GM12878 (cell line): Measurements from ENCODE around the gene DPP6. TPM values are rescaled to one million over a fixed set of nuclear protein-coding genes. Genes with fewer than 3 reads are reported as not detected.

ENCODE experiments used
- ATAC-seq: fragments of 200-7000 bp; cut with Tn5 transposase; 3 replicates; pipeline ENCODE4 v1.9.1; 2020; ENCODE audit warnings: mild to moderate bottlenecking, moderate library complexity
- BruUV-seq: library from RNA; stranded (reverse); fragments of 400-500 nt; replicated peaks from 2 replicates; lab custom pipeline; 2021; lab: Mats Ljungman, UMichigan
- CTCF ChIA-PET: fragments of 300-600 bp; sonication (Branson Sonifier 250); formaldehyde crosslinking; extraction: SDS; loops from one replicate; lab custom pipeline; 2021; ENCODE audit warnings: inconsistent platforms; lab: Yijun Ruan, JAX
- POLR2A ChIA-PET: fragments of 350-600 bp; formaldehyde crosslinking; extraction: SDS; loops from one replicate; lab custom pipeline; 2021; ENCODE audit warnings: inconsistent platforms; lab: Charles Lee
- RAD21 ChIA-PET: fragments of 300-600 bp; sonication (Branson Sonifier 250); formaldehyde crosslinking; loops from one replicate; lab custom pipeline; 2023; ENCODE audit warnings: antibody characterized with exemption; ENCODE audit not compliant: unreplicated experiment; lab: Charles Lee
- SMC1A ChIA-PET: fragments of 300-600 bp; sonication (Branson Sonifier 250); formaldehyde crosslinking; loops from one replicate; lab custom pipeline; 2023; ENCODE audit not compliant: unreplicated experiment, uncharacterized antibody; lab: Charles Lee
- DNase-seq: peaks from one replicate; pipeline ENCODE4 v3.0.0-alpha.2; 2011; ENCODE audit warnings: low read depth, low spot score
- FAIRE-seq: peaks from 3 replicates; lab custom pipeline; 2011; peaks lifted over from hg19 to GRCh38; lab: Jason Lieb, UNC
- H2AFZ ChIP-seq: 2 replicates; pipeline ENCODE4 v1.6.0; 2011; ENCODE audit warnings: low read depth, low read length, control low read depth; ENCODE audit not compliant: control insufficient read depth
- H3K27ac ChIP-seq: 2 replicates; pipeline ENCODE4 v1.5.1; 2011; ENCODE audit warnings: control low read depth; ENCODE audit not compliant: control insufficient read depth, insufficient read depth
- H3K27me3 ChIP-seq, 2 experiments: replicated peaks in 1 of 2; 2 replicates each; pipeline versions ENCODE4 v1.6.0 to v1.6.1; 2011; ENCODE audit warnings: low read length in 1 of 2; ENCODE audit not compliant: control insufficient read depth in 2 of 2, insufficient read depth in 2 of 2
- H3K36me3 ChIP-seq, 2 experiments: 2 replicates each; pipeline ENCODE4 v1.5.1; 2011; ENCODE audit warnings: low read length in 1 of 2; ENCODE audit not compliant: control insufficient read depth in 2 of 2, insufficient read depth in 2 of 2
- H3K4me1 ChIP-seq: 2 replicates; pipeline ENCODE4 v1.6.1; 2011; ENCODE audit warnings: mild to moderate bottlenecking, low read length, moderate library complexity, mixed read lengths; ENCODE audit not compliant: control insufficient read depth, insufficient read depth
- H3K4me2 ChIP-seq: 2 replicates; pipeline ENCODE4 v1.6.0; 2011; ENCODE audit warnings: control low read depth; ENCODE audit not compliant: control insufficient read depth, insufficient read depth
- H3K4me3 ChIP-seq: fragments of 200-600 bp; sonication (generic); 2 replicates; pipeline ENCODE4 v1.5.1; 2016
- H3K79me2 ChIP-seq: 2 replicates; pipeline ENCODE4 v1.6.0; 2011; ENCODE audit warnings: low read length; ENCODE audit not compliant: control insufficient read depth, insufficient read depth
- H3K9ac ChIP-seq: 2 replicates; pipeline ENCODE4 v1.8.0; 2011; ENCODE audit warnings: low read length, control low read depth, mixed read lengths; ENCODE audit not compliant: control insufficient read depth, insufficient read depth
- H3K9me3 ChIP-seq: replicated peaks from 3 replicates; pipeline ENCODE4 v1.5.1; 2011; ENCODE audit warnings: mild to moderate bottlenecking, low read length; ENCODE audit not compliant: control insufficient read depth, insufficient read depth
- H4K20me1 ChIP-seq: 2 replicates; pipeline ENCODE4 v1.6.0; 2011; ENCODE audit not compliant: control insufficient read depth, insufficient read depth
- ATF3 ChIP-seq: IDR thresholded peaks from 2 replicates; pipeline ENCODE4 v1.6.1; 2011; ENCODE audit warnings: low read depth, mild to moderate bottlenecking, low read length, moderate library complexity, borderline replicate concordance; ENCODE audit errors: extremely low read depth
- BHLHE40 ChIP-seq, 2 experiments: fragments of 450-650 bp in 1 of 2; IDR thresholded peaks; 2 replicates each; pipeline ENCODE4 v1.6.1; 2011 to 2017; ENCODE audit warnings: low read depth in 2 of 2, borderline replicate concordance in 1 of 2, improper control_type of control experiment in 1 of 2, low read length in 1 of 2, mild to moderate bottlenecking in 1 of 2
- CBX3 ChIP-seq: fragments of 200-600 bp; sonication (generic); IDR thresholded peaks from 2 replicates; pipeline ENCODE4 v1.6.1; 2016; ENCODE audit warnings: low read depth, borderline replicate concordance
- CREB1 ChIP-seq: IDR thresholded peaks from 2 replicates; pipeline ENCODE4 v1.6.1; 2012; ENCODE audit warnings: low read depth, mild to moderate bottlenecking, inconsistent platforms
- EP300 ChIP-seq, 2 experiments: fragments of 150-350 bp in 1 of 2; IDR thresholded peaks; 2 replicates each; pipeline ENCODE4 v1.6.1; 2011 to 2012; ENCODE audit warnings: low read depth in 2 of 2, low read length in 2 of 2, borderline replicate concordance in 1 of 2, improper control_type of control experiment in 1 of 2, inconsistent platforms in 1 of 2; ENCODE audit not compliant: control insufficient read depth in 1 of 2
- GABPA ChIP-seq: IDR thresholded peaks from 2 replicates; pipeline ENCODE4 v1.6.1; 2014; ENCODE audit warnings: antibody characterized with exemption, low read depth, mild to moderate bottlenecking, inconsistent platforms
- MEF2B ChIP-seq: fragments of 450-650 bp; IDR thresholded peaks from 2 replicates; pipeline ENCODE4 v1.6.1; 2018; ENCODE audit warnings: mild to moderate bottlenecking, moderate library complexity; ENCODE audit not compliant: partially characterized antibody, poor library complexity, severe bottlenecking
- MXI1 ChIP-seq: fragments of 150-350 bp; IDR thresholded peaks from 2 replicates; pipeline ENCODE4 v1.6.1; 2011; ENCODE audit warnings: low read depth, mild to moderate bottlenecking, inconsistent platforms, low read length, improper control_type of control experiment
- NBN ChIP-seq: fragments of 450-650 bp; IDR thresholded peaks from 2 replicates; pipeline ENCODE4 v1.6.1; 2016
- NFYA ChIP-seq: IDR thresholded peaks from 2 replicates; pipeline ENCODE4 v1.6.1; 2011; ENCODE audit warnings: low read depth, mild to moderate bottlenecking, low read length, improper control_type of control experiment, borderline replicate concordance
- RAD21 ChIP-seq: IDR thresholded peaks from 2 replicates; pipeline ENCODE4 v1.6.1; 2011; ENCODE audit warnings: mild to moderate bottlenecking, low read depth, low read length, moderate library complexity; ENCODE audit not compliant: insufficient read depth
- SMARCA5 ChIP-seq: fragments of 450-650 bp; IDR thresholded peaks from 2 replicates; pipeline ENCODE4 v1.6.1; 2017; ENCODE audit warnings: mild to moderate bottlenecking
- STAT3 ChIP-seq: IDR thresholded peaks from 2 replicates; pipeline ENCODE4 v1.6.1; 2011; ENCODE audit warnings: low read depth, low read length, improper control_type of control experiment
- ZBTB33 ChIP-seq: fragments of 450-650 bp; IDR thresholded peaks from 2 replicates; pipeline ENCODE4 v1.6.1; 2017; ENCODE audit warnings: mild to moderate bottlenecking
- WGBS: methylation state at CpG from one replicate; pipeline ENCODE4 v1.1.6; 2016; ENCODE audit warnings: low lambda C conversion rate; ENCODE audit not compliant: insufficient replicate concordance, insufficient coverage; ENCODE audit errors: missing lambda C conversion rate; 5-methylcytosine and 5-hydroxymethylcytosine counted together
- in situ Hi-C: fragments of 300-500 bp; cut with MboI; formaldehyde crosslinking; loops from 9 replicates; pipeline ENCODE4 v1.14.3; 2018; ENCODE audit warnings: mixed read lengths
- intact Hi-C: fragments of 100-400 bp; cut with micrococcal nuclease; formaldehyde crosslinking; loops from one replicate; pipeline ENCODE4 v1.14.2; 2022; ENCODE audit not compliant: unreplicated experiment
- polyA plus RNA-seq, 11 experiments: library from polyadenylated mRNA; depleted of rRNA in 4 of 11; unstranded in 6 of 11; stranded (reverse) in 5 of 11; fragments of >200 nt; fragmentation: Nextera tagmentation in 4 of 11; fragmentation: Illumina TruSeq in 1 of 11; extraction: Ambion mirVana in 4 of 11; extraction: Trizol in 1 of 11; gene quantifications; 1 replicate in 1 of 11; 2 replicates in 10 of 11; pipeline versions ENCODE4 v1.2.1 to v1.2.3, GENCODE V29; 2011 to 2016; ENCODE audit warnings: inconsistent platforms in 2 of 11, missing spikeins in 2 of 11, low read depth in 1 of 11
- total RNA-seq, 4 experiments: library from RNA; depleted of rRNA in 3 of 4; stranded (reverse); fragments of >200 nt in 3 of 4; fragmentation: Illumina TruSeq in 1 of 4; extraction: Trizol in 1 of 4; gene quantifications; 2 replicates each; pipeline versions ENCODE4 v1.2.1 to v1.2.3, GENCODE V29; 2013 to 2021
- TF ChIP-seq, protein P1 (sequence below): fragments of 450-650 bp; IDR thresholded peaks from 2 replicates; pipeline ENCODE4 v1.6.1; 2018; ENCODE audit warnings: borderline replicate concordance, mild to moderate bottlenecking; ENCODE audit not compliant: partially characterized antibody
- TF ChIP-seq, protein P2 (sequence below): IDR thresholded peaks from 2 replicates; pipeline ENCODE4 v1.6.1; 2012; ENCODE audit warnings: low read length, inconsistent platforms
- TF ChIP-seq, protein P3 (sequence below): IDR thresholded peaks from 2 replicates; pipeline ENCODE4 v1.6.1; 2011; ENCODE audit warnings: borderline replicate concordance, low read depth, mild to moderate bottlenecking, moderate library complexity, mixed read lengths, low read length; ENCODE audit not compliant: insufficient read depth; ENCODE audit errors: extremely low read length

DPP6 gene
- total and polyA plus RNA-seq, 10 of the 15 experiments (the other 5 are each of a cell fraction or from before 2014, with no cell fraction given) = not detected

DNA sequence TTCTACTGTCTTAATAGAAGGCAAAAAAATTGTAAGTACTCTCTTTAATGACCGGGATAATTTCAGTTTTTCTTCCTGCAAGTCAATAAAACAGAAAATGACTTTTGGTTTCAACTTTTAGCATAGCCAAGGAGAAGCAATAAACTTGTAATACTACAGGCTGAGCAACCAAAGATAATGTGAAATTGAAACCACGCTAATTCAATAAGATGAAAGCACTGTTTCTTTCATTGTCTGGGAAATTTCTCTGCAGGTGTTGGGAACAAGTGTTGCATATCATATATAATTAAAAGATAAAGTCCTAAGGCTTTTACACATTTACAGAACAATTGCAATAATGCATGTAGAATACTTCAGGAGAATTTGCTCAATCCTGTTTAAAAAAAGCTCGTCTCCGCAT lies 488.4 kb downstream of the DPP6 start:
- no peaks in the 10 kb centered on the region for H3K36me3 ChIP-seq
- no peaks in the 10 kb centered on the region for H4K20me1 ChIP-seq
- ChIA-PET SMC1A (no interaction called here), CTCF (no interaction called here), RAD21 (no interaction called here), POLR2A (no interaction called here)
- no peak overlapping the region for H3K4me3 ChIP-seq
- no peak for DNase-seq
- no peak overlapping the region for H2AFZ ChIP-seq
- no peak overlapping the region for H3K4me2 ChIP-seq
- no peak overlapping the region for H3K27ac ChIP-seq
- intact Hi-C loops (no loop called here), in situ Hi-C loops (no loop called here)
- H3K9me3 ChIP-seq = no peaks in the 10 kb centered on the region
- no peak for ATAC-seq
- H3K4me1 ChIP-seq = no peaks in the 10 kb centered on the region
- H3K9ac ChIP-seq = no peak overlapping the region
- no TSS peak for BruUV-seq
- no peak for FAIRE-seq
- WGBS = 44% methylated on average over 4 of the region's 4 CpGs
- no peaks in the 10 kb centered on the region for H3K27me3 ChIP-seq
- H3K79me2 ChIP-seq = no peaks in the 10 kb centered on the region
- TF ChIP-seq, protein P1, sequence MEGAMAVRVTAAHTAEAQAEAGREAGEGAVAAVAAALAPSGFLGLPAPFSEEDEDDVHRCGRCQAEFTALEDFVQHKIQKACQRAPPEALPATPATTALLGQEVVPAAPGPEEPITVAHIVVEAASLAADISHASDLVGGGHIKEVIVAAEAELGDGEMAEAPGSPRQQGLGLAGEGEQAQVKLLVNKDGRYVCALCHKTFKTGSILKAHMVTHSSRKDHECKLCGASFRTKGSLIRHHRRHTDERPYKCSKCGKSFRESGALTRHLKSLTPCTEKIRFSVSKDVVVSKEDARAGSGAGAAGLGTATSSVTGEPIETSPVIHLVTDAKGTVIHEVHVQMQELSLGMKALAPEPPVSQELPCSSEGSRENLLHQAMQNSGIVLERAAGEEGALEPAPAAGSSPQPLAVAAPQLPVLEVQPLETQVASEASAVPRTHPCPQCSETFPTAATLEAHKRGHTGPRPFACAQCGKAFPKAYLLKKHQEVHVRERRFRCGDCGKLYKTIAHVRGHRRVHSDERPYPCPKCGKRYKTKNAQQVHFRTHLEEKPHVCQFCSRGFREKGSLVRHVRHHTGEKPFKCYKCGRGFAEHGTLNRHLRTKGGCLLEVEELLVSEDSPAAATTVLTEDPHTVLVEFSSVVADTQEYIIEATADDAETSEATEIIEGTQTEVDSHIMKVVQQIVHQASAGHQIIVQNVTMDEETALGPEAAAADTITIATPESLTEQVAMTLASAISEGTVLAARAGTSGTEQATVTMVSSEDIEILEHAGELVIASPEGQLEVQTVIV = no peak
- TF ChIP-seq MEF2B = no peak
- no peak for TF ChIP-seq ATF3
- TF ChIP-seq MXI1 = no peak
- no peak for TF ChIP-seq ZBTB33
- TF ChIP-seq, protein P2, sequence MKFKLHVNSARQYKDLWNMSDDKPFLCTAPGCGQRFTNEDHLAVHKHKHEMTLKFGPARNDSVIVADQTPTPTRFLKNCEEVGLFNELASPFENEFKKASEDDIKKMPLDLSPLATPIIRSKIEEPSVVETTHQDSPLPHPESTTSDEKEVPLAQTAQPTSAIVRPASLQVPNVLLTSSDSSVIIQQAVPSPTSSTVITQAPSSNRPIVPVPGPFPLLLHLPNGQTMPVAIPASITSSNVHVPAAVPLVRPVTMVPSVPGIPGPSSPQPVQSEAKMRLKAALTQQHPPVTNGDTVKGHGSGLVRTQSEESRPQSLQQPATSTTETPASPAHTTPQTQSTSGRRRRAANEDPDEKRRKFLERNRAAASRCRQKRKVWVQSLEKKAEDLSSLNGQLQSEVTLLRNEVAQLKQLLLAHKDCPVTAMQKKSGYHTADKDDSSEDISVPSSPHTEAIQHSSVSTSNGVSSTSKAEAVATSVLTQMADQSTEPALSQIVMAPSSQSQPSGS = no peak
- no peak for TF ChIP-seq GABPA
- TF ChIP-seq STAT3 = no peak
- TF ChIP-seq CBX3 = no peak
- TF ChIP-seq EP300 (IDR thresholded peaks at IDR 0.05; ENCODE audit: borderline replicate concordance in 1 of 2, control insufficient read depth in 1 of 2, low read depth in 2 of 2, low read length in 2 of 2) = no peak
- no peak for TF ChIP-seq SMARCA5
- TF ChIP-seq RAD21 = no peak
- TF ChIP-seq, protein P3, sequence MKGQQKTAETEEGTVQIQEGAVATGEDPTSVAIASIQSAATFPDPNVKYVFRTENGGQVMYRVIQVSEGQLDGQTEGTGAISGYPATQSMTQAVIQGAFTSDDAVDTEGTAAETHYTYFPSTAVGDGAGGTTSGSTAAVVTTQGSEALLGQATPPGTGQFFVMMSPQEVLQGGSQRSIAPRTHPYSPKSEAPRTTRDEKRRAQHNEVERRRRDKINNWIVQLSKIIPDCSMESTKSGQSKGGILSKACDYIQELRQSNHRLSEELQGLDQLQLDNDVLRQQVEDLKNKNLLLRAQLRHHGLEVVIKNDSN = no peak
- TF ChIP-seq NBN = no peak
- no peak for TF ChIP-seq CREB1
- TF ChIP-seq NFYA = no peak
- no peak for TF ChIP-seq BHLHE40 (IDR thresholded peaks at IDR 0.05; ENCODE audit: borderline replicate concordance in 1 of 2, low read depth in 2 of 2, low read length in 1 of 2)
